ENCODE results near the gene FER1L5.
A peak's percentile ranks its signal among the peaks of the same experiment; 100 is the strongest.

The FER1L5 gene

DNA sequence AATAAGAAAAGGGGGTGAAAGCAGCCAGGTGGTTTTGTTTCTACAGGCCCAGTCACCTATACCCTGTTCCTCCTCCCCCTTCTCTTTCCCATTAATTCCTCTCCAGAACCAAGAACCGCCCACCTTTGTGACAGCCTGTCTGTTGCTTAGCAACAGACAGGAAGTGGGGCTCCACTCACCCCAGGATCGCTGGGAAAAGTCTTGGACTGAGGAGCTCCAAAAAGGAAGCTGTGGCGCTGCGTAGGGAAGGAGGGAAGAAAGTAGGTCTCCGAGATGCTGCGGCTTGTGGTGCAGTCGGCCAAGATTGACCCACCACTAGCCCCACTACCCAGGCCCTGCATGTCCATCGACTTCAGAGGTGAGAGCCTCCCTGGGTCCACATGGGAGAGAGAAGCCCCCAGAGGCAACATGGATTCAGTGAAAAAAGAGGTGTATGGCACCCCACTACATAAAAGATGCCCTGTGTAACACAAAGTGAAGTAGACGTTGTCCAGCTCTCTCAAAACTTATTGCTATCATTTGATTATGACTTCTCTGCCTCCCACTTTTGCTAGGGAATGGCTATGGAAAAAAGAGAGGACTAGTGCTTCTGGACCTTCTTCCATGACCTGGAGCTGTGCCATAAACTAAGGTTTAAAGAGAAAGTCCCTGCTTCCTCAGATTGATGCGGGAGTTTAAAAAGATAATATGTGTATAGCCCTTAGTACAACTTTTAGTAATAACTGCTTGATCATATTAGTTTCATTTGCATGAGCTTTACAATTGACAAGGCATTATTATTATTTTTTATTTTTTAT, at the start of gene FER1L5:
FER1L5 (plus strand) TSS at position 201 of the 797 bp plus-strand sequence; CDS start at position 274, 73 bp downstream.
- Mint-ChIP-seq H3K9me3 (no peaks in the 10 kb centered on the region), H3K4me1 (ENCODE audit: low read depth) (peaks cover 9% of the 10 kb centered on the region), H3K27ac (no peak within 1 kb of the TSS), H3K4me3 (no peak within 1 kb of the TSS), H3K27me3 (peaks cover 7% of the 10 kb centered on the region), H3K36me3 (ENCODE audit: low read depth) (no peaks in the 10 kb centered on the region)

DNA sequence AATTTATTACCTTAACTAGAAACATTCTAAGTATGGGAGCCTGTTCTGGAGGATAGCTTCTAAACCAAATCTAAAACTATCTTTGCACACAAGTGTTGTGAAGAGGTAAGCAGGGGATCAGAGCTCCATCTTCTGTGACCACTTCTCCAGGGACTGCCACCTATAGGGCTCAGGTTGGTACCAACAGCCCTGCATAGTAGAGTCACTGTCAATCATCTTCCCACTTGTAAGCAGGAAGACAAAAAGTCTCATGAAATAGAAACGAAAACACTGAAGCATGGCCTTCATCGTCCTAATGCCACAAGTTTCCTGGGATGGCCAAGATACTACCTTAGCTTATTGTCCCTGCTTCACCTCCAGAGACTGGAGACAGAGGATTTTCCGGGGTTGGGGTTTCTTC, 48.3 kb upstream of the FER1L5 start:
- H3K36me3 Mint-ChIP-seq (ENCODE audit: low read depth): peaks cover 73% of the 10 kb centered on the region
- H3K4me3 Mint-ChIP-seq: no peak overlapping the region
- peak overlapping the region; percentile 90 for H3K27ac Mint-ChIP-seq
- no peaks in the 10 kb centered on the region for H3K27me3 Mint-ChIP-seq
- peaks cover 31% of the 10 kb centered on the region for H3K4me1 Mint-ChIP-seq (ENCODE audit: low read depth)
- H3K9me3 Mint-ChIP-seq: no peaks in the 10 kb centered on the region

DNA sequence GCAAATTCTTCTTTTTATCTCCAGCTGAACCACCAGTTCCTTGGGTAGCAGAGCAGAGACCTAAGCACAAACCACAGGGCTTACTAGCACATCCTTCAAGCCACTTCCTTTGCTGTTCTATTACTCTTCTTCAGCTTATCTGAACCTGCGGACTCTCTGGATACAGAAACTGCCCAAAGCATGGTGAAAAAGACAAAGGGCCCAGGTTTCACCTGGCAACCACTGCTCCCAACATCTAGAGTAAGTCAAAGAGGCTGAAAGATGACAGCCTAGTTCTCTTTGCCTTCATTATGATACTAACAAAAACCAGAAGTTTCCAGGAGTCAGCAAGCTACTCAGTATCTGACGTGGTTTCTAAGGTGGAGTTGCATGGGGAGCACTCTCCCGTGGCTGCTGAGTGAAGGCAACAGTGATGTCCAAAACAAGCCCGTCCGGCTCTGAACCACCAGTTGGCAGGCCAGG, 47.8 kb upstream of the FER1L5 start:
- Mint-ChIP-seq H3K27ac (peak overlapping the region; percentile 90), H3K4me3 (peak overlapping the region; percentile 35), H3K27me3 (no peaks in the 10 kb centered on the region), H3K36me3 (ENCODE audit: low read depth) (peaks cover 73% of the 10 kb centered on the region), H3K4me1 (ENCODE audit: low read depth) (peaks cover 31% of the 10 kb centered on the region), H3K9me3 (no peaks in the 10 kb centered on the region)

DNA sequence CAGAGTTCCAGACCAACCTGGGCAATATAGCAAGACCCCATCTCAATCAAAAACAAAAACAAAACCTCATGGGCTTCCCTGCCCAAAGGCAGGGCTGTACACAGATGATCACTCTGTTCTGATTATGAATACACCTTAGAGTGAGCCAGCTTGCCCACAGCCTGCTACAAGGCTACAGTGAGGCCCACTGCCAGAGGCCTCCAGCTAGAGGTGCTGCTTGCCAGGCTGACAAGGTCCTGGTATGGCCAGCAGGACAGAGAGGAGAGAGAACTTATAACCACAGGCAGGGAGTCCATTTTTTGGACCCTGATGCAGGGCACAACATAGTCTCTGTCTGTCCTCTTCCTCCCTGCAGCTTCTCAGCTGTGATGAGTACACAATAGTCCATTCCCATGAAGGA, 46.0 kb upstream of the FER1L5 start:
- no peak overlapping the region for H3K27ac Mint-ChIP-seq

GRCh38 chr2:96599941-96600340, 42.6 kb upstream of the FER1L5 start:
- Mint-ChIP-seq H3K4me1 (ENCODE audit: low read depth) (peaks cover 29% of the 10 kb centered on the region), H3K27ac (no peak overlapping the region), H3K9me3 (no peaks in the 10 kb centered on the region), H3K36me3 (ENCODE audit: low read depth) (peaks cover 73% of the 10 kb centered on the region), H3K4me3 (no peak overlapping the region), H3K27me3 (no peaks in the 10 kb centered on the region)

More for the DNA sequence above, 46.0 kb upstream of the FER1L5 start:
- Mint-ChIP-seq H3K36me3 (ENCODE audit: low read depth) (peaks cover 84% of the 10 kb centered on the region), H3K9me3 (no peaks in the 10 kb centered on the region), H3K4me3 (no peak overlapping the region), H3K27me3 (no peaks in the 10 kb centered on the region), H3K4me1 (ENCODE audit: low read depth) (peaks cover 44% of the 10 kb centered on the region)

DNA sequence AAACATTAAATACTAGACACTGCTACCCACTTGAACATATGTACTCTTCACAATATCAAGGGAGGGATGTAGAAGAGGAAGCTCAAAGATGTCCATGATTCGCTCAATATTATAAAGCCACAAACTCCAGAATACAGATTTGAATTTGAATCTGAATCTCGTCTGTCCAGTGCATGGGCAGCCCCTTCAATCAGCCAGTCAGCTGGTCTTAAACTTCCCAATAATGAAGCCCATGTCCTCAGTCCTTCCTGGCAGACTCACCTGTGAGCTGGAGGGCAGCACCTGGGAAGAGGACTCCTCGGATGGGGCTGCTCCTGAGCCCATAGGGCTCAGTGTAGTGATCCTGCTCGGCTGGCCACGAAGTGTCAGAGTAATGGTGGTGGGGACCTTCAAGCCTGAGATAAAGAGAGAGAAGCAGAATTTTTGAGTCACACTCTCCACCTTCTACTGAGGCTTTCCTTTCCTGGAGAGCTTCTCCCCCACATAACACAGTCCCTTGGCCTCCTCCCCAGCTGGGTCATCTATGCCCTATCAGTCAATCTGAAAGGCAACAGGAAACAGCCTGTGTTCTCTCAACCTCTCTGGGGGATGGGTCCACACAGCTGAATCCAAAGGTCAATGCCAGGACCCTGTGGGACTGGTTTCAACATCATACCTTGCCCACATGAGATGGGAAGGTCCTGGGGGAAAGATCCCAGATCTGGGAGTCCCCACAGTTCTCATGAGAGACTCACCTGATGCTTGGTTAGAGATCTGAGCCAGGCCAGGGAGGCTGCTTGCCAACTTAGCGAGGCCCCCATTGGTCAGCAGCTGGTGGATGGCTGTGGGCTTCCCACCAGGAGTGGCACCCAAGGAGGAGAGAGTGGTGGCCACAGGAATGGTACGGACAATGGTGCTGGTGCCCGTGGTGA, 40.9 kb upstream of the FER1L5 start:
- peaks cover 81% of the 10 kb centered on the region for H3K36me3 Mint-ChIP-seq (ENCODE audit: low read depth)
- H3K27me3 Mint-ChIP-seq: no peaks in the 10 kb centered on the region
- H3K9me3 Mint-ChIP-seq: no peaks in the 10 kb centered on the region
- H3K27ac Mint-ChIP-seq: peak overlapping the region; percentile 73
- no peak overlapping the region for H3K4me3 Mint-ChIP-seq
- peaks cover 19% of the 10 kb centered on the region for H3K4me1 Mint-ChIP-seq (ENCODE audit: low read depth)

DNA sequence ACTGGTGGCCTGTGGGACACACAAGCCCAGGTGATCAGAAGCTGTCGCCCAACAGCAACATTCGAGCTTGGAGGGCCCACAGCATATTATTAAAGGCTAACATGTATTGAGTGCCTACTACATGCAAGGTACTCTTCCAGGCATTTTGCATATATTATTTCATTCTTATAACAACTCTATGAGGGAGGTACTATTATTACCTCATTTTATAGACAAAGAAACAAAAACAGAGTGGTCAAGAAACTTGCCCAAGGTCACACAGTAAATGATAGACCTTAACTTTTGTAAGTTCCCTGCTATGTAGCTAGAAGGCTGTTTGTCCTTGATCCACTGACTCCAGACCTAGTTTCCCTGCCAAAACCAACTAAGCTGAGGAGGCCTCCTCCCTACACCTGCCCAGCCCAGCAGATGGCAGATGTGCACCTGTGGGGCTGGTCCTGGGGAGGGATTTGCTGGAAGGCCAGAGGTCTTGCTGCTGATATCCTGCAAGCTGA, 40.2 kb upstream of the FER1L5 start:
- Mint-ChIP-seq H3K4me3 (no peak overlapping the region), H3K4me1 (ENCODE audit: low read depth) (peaks cover 19% of the 10 kb centered on the region), H3K27ac (no peak overlapping the region), H3K9me3 (no peaks in the 10 kb centered on the region), H3K36me3 (ENCODE audit: low read depth) (peaks cover 83% of the 10 kb centered on the region), H3K27me3 (no peaks in the 10 kb centered on the region)

GRCh38 chr2:96604104-96604503, 38.5 kb upstream of the FER1L5 start:
- Mint-ChIP-seq H3K9me3 (no peaks in the 10 kb centered on the region), H3K36me3 (ENCODE audit: low read depth) (peaks cover 87% of the 10 kb centered on the region), H3K27ac (no peak overlapping the region), H3K4me1 (ENCODE audit: low read depth) (peaks cover 19% of the 10 kb centered on the region), H3K27me3 (no peaks in the 10 kb centered on the region), H3K4me3 (no peak overlapping the region)

DNA sequence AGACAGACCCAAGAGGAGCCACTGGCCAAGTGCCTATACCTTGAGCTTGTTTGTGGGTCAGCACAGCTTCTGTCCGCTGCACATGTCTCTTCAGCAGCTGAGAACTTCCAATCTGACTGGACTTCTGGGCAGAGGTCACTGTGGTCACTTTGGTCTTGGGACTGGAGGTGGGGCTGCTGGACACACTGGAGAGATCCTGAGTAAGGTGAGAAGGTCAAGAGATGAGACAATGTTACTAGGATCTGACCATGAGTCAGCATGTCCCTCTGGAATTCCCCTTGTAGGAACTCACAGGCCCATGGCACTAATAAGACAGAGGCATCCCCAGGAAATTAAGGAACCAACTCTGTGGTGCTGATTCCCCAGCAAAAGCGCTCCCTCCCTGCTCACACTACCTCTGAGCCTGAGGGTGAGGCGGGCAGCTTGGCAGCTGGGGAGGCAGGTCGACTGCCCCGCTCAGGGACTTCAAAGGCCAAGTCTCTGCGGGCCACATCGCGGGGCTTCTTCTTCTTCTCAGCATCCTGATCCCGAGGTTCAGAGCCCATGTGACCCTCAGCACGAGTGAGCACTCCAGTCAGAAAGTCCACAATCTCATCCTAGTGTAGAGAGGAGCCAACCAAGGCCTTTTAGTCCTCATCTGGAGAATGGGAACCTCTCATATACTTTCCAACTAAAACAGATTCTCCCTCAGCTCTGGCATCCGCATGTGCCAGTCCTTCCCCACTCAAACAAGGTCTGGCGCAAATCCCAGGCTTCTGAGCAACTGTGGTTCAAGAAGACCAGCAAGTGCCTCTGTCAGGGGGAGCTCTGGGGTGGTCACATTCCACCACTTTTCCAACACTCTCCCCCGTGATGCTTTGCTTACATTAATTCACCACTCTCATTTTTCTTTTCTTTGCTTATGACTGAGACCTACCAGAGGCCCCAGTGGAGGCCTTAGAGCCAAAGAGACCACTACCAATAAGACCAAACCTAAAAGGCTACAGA, 33.8 kb upstream of the FER1L5 start:
- H3K4me3 Mint-ChIP-seq: no peak overlapping the region
- peak overlapping the region; percentile 74 for H3K27ac Mint-ChIP-seq
- H3K9me3 Mint-ChIP-seq: no peaks in the 10 kb centered on the region
- no peaks in the 10 kb centered on the region for H3K27me3 Mint-ChIP-seq
- H3K4me1 Mint-ChIP-seq (ENCODE audit: low read depth): no peaks in the 10 kb centered on the region
- H3K36me3 Mint-ChIP-seq (ENCODE audit: low read depth): peaks cover 86% of the 10 kb centered on the region

DNA sequence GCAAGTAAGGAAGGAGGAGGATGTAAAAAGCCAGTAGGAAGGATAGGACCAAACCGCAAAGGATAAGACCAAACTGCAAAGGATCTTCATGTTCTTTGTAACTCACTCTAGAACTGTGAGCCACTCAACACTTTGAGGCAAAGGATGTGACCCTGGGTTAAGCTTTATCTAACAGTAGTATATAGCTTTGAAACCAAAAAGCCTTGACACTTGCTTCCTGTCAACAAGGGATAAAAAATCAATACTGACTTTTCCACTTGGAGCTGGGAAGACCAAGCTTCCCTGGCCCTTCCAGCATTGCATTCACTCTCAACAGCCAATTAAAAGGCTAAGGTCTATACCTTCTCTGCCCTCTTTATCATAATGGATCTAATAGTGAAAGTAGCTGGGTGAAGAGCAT, 26.4 kb upstream of the FER1L5 start:
- H3K27ac Mint-ChIP-seq: no peak overlapping the region
- H3K36me3 Mint-ChIP-seq (ENCODE audit: low read depth): peaks cover 47% of the 10 kb centered on the region

DNA sequence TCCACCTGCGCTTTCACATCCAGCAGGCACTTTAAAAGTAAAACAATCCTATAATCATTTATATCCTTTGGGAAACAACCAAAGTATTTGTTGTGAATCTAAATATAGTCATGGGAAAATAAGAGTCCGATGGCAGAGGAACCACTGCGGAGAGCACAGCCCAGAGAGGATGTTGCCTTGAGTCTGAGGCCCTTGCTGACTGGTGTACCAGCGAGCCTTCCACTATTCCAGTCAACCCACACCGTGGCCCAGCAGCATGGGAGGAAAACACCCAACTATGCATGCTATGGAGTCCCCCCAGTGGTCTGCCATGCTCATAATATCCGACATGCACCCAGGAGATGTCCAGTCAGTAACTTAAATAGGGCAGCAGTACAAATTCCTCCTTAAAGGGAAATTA, 26.0 kb upstream of the FER1L5 start:
- Mint-ChIP-seq H3K36me3 (ENCODE audit: low read depth) (peaks cover 43% of the 10 kb centered on the region), H3K4me1 (ENCODE audit: low read depth) (peaks cover 20% of the 10 kb centered on the region), H3K9me3 (no peaks in the 10 kb centered on the region), H3K4me3 (no peak overlapping the region), H3K27ac (peak overlapping the region; percentile 16), H3K27me3 (no peaks in the 10 kb centered on the region)

More for the DNA sequence above, 26.4 kb upstream of the FER1L5 start:
- Mint-ChIP-seq H3K9me3 (no peaks in the 10 kb centered on the region), H3K4me3 (no peak overlapping the region), H3K27me3 (no peaks in the 10 kb centered on the region), H3K4me1 (ENCODE audit: low read depth) (peaks cover 20% of the 10 kb centered on the region)

GRCh38 chr2:96617012-96617411, 25.6 kb upstream of the FER1L5 start:
- H3K27me3 Mint-ChIP-seq: no peaks in the 10 kb centered on the region
- H3K27ac Mint-ChIP-seq: peak overlapping the region; percentile 76
- no peak overlapping the region for H3K4me3 Mint-ChIP-seq
- H3K9me3 Mint-ChIP-seq: no peaks in the 10 kb centered on the region
- H3K4me1 Mint-ChIP-seq (ENCODE audit: low read depth): peaks cover 20% of the 10 kb centered on the region
- H3K36me3 Mint-ChIP-seq (ENCODE audit: low read depth): peaks cover 40% of the 10 kb centered on the region

DNA sequence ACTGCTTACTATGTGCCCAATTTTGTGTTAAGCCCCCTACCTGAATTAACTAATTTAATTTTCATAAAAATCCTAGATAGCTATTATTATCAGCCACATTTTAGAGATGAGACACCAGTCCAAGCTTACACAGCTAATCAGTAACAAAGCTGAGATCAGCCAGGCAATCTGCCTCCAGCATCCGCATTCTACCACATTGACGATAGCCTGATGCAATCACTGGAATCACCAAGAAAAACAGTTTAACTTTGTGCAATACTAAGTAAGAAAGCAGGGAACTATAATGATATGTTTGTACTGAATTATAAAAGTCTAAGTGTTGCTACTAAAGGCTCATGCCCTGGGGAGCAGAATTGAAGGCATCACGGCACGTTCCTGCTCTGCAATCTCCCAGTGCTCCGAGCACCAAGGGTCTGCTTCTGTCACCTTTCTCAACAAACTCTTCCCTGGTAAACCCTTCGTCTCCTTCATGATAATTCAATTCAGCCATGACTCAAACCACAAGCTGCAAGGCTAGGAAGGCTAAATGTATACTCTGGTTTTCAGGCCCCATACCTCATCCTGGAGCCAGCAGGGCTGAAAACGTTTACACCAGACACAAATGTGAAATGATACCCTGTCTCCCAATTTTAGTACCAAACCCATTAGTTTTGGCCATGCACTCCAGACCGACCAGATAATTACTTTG, 23.8 kb upstream of the FER1L5 start:
- H3K27me3 Mint-ChIP-seq: no peaks in the 10 kb centered on the region
- H3K4me1 Mint-ChIP-seq (ENCODE audit: low read depth): peaks cover 25% of the 10 kb centered on the region
- peaks cover 38% of the 10 kb centered on the region for H3K36me3 Mint-ChIP-seq (ENCODE audit: low read depth)
- no peaks in the 10 kb centered on the region for H3K9me3 Mint-ChIP-seq
- no peak overlapping the region for H3K4me3 Mint-ChIP-seq
- H3K27ac Mint-ChIP-seq: no peak overlapping the region
